Measurements from ENCODE around the gene TFAM.

The TFAM gene

DNA sequence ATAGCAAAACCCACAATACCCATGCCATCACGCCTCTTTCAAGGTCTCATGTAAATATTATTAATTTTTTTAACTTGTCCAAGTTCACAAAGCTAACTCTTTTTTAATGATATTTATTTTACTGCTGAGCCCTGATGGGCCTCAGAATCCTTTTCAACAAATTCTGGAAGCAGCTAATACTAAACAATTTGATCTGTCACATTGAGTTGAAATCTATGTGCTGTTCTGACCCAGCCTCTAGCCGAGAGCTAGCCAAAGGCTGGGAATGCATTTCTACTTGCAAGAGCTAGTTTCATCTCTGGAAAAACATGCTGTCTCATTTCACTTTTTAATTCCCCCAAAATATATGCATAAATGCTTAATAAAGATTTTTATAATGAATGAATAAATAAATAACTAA is 47.9 kb downstream of the TFAM start:
- no peak for DNase-seq (ENCODE audit: low spot score)

DNA sequence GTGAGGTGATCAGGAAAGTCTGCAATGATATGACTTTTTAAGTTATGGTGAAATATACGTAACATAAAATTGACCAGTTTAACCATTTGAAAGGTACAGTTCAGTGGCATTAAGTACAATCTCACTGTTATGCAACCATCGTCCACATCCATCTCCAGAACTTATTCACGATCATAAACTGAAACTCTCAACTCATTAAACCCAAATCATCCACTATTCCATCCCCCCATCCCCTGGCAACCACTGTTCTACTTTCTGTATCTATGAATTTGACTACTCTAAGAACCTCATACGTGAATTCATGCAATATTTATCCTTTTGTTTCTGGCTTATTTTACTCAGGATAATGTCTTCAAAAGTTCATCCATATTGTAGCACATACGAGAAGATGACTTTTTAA is 48.4 kb downstream of the TFAM start:
- DNase-seq (ENCODE audit: low spot score): no peak

DNA sequence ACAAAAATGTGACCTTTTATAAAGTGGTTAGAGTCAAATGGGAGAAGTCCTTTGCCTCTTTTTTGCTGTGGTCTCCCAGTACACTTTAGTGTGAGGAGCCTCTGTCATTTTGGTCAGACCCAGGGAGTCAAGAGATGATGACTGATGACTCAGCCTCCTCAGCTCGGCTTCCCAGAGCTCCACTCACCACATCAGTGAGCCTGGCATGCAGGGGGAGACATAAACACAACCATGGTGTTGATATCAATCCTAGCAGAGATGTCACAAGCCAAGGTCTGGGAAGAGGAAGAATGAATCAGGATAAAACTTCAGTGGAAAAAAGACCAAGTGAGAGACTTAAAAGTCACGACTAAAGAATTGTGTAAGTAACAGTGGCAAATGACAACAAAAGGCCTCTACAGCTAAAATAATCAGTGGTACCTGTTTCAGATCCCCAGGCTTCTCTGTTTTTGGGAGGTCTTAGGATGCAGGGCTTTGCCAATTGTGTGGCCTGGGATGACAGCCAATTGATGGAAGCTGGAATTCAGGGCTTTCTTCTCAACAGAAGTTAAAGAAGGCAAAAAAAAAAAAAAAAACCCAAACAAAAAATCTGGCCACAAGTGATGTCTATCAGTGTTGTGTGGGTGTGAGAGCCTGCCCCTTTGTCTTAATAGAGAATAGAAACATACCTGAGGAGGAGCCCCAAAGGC is 50.2 kb downstream of the TFAM start:
- no peak for DNase-seq (ENCODE audit: low spot score)

DNA sequence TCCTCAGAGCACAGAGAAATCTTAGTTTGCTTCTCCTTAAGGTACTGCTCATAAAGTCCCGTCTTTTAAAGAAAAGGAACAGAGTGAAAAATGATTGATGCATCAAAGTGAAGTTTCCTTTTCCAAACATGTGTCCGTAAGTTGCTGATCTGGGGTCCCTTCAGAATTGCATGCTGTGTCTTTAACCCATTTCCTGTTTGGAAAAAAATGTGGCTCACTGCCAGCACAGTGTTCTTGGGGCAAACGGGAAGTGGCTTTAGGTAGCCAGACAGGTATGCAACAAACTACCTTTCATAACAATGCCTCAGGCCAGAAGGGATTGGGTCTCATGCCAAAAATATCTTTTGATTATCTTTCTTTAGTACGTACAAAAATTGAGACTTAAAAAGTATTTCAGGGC is 50.9 kb downstream of the TFAM start:
- no peak for DNase-seq (ENCODE audit: low spot score)

DNA sequence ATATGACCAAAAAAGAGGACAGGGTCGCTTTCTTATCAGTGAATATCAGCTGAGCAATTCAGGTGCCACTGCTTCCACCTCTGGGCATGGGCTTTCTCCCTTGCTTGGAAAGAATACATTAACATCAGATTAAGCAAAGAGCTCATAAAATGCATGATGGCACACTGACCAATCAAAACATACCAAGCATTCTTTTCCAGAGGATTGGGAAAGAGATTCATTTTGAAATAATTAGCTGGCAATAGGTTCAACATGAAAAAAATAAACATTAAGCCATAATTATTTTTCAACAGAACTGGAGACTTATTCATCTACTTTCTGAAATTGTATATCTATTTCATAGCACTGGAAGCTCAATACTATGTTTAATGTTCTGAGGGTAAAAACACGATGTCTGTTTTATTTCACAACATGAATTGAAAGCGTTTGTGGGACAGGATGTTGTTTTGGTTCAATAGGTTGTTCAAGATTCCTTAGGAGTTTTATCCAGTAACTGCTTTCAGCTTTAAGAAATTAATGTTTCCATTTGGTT is 53.2 kb downstream of the TFAM start:
- no peak for DNase-seq (ENCODE audit: low spot score)

DNA sequence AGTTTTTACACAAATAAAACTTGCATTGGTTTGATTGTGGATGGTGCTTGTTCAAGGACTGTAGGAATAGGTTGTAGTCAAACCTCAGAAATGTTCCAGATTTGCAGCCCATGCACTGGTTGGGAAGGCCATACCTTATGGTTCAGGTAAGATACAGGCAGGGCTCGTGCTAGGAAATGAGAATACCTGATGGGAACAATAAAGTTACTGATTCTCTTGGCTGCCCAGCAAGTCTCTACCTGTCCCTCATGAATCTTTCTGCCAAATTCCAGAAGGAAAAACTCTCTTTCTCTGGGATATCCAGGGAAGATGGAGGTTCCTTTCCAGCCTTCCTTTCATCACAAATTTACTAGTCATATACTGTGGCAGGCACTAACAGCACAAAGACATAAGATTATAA is 53.8 kb downstream of the TFAM start:
- no peak for DNase-seq (ENCODE audit: low spot score)

DNA sequence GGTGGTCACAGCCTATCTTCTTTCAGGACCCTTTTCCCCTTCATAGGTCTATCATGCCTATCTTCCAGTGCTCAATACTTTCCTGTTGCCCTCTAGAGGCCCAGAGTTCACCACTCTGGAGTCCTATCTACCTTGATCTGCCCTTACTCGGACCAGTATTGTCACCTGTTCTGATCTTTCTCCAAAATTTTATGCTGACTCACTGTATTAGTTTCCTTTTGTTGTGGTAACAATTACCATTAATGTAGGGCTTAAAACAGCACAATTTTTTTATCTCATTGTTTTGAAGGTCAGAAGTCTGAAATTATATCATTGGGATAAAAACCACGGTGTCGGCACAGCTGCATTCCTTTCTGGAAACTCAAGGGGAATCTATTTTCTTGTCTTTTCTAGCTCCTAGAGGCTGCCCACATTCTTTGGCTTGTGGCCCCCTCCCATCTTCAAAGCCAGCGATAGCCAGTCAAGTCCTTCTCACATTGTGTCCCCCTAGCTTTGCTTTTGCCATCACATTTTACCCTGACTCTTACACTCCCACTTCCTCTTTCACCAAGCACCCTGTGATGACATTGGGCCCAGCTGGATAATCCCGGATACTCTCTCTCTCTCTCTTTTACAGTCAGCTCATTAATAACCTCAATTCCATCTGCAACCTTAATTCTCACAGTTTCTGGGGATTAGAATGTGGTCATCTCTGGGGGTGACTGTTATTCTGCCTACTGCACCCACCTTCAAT is 54.6 kb downstream of the TFAM start:
- no peak for DNase-seq (ENCODE audit: low spot score)

DNA sequence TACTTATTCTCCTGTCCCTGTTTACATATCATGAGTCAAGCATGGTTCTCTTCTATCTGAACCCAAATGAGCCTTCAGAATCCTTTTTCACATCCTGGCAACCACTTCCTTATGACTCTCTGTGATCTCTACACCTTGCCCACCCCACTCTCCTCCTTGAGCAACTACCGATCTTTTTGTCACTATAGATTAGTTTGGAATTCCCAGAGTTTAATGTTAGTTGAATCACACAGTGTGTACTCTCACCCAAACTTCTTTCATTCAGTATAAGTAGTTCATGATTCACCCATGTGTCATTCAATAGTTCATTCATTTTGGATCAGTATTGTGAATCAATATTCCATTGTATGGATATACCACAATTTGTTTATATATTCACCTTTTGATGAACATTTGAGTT is 55.3 kb downstream of the TFAM start:
- no peak for DNase-seq (ENCODE audit: low spot score)

DNA sequence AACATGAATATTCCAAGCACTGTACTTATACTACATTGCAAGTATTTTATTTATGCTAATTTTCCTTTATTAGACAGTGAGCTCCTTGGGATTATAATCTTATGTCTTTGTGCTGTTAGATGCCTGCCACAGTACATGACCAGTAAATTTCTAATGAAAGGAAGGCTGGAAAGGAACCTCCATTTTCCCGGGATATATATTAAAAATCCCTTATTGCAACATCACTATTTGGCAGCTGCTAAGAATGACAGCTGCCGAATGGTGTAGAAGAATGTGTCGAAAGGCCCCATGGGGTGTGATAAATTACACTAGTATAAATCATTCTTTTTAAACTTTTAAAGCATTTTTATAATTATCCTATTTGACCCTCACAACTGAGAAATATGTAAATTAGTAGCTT is 59.1 kb downstream of the TFAM start:
- DNase-seq (ENCODE audit: low spot score): no peak

DNA sequence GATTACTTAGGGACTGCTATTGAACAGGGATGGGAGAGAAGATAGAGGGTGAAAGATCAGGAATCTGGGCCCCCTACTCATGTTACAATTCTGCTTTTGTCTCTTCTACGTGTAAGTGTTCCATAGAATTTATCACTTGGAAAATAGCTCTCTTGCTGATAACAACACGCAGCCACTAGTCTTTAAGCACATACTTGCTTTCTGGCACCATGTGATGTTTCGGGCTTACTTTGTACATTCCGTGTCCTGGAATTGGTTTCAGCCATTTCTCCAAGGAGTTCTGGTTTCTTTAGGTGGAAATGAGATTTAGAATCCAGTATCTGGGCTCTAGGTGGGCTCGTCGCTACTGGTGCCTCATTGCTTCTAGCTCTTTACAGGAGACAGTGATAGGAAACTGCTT is 59.7 kb downstream of the TFAM start:
- no peak for DNase-seq (ENCODE audit: low spot score)

DNA sequence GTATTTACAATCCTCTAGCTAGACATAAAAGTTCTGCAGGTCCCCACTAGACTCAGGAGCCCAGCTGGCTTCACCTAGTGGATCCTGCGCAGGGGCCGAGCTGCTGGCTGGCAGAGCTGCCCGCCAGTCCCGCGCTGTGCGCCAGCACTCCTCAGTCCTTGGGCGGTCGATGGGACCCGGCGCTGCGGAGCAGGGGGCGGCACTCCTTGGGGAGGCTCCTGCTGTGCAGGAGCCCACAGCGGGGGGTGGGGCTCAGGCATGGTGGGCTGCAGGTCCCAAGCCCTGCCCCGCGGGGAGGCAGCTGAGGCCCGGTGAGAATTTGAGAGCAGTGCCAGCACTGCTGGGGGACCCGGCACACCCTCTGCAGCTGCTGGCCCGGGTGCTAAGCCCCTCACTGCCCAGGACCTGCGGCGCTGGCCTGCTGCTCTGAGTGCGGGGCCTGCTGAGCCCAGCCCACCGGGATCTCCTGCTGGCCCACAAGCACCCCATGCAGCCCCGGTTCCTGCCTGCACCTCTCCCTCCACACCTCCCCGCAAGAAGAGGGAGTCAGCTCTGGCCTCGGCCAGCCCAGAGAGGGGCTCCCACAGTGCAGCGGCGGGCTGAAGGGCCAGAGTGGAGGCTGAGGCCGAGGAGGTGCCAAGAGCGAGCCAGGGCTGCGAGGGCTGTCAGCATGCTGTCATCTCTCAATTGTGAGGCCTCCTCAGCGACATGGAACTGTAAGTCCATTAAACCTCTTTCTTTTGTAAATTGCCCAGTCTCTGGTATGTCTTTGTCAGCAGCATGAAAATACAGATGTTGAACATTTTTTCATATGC is 63.1 kb downstream of the TFAM start:
- DNase-seq (ENCODE audit: low spot score): no peak
